ENCODE data around the gene MAGEB4. TPM values are rescaled to one million over a fixed set of nuclear protein-coding genes. Genes with fewer than 3 reads are reported as not detected.
"Not testable (repeated sequence)": the region's sequence is repeated elsewhere in the genome, so short reads cannot be mapped to it uniquely, and the experiment has no call there.

Gene MAGEB4
- not detected for total RNA-seq
- long read RNA-seq: 0 reads

DNA sequence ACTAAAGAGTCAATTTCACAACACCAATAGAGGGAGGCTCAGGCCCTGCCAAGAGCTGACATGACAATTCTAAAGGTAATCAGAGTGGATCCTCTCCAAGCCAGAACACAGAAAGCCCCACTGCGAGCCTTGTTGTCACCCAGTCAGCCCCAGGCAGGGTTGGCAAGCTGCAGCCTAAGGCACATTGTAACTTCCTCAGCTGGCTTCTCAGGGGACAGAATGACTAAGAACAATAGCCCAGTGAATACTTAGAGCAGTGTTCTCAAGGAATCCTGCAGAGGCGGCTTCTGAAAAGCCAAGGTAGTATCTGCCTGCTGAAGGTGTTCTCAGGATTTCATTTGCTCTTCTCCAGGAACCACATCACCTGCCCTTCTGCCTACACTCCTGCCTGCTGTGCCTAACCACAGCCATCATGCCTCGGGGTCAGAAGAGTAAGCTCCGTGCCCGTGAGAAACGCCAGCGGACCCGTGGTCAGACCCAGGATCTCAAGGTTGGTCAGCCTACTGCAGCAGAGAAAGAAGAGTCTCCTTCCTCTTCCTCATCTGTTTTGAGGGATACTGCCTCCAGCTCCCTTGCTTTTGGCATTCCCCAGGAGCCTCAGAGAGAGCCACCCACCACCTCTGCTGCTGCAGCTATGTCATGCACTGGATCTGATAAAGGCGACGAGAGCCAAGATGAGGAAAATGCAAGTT lies at the start of gene MAGEB4:
Gene MAGEB4 (plus strand): TSS at position 277 of the 692 bp plus-strand sequence. CDS start 136 bp downstream, at position 413.
- ATAC-seq (ENCODE audit: poor library complexity): no peak
- intact Hi-C loops (cut with DNase I): no loop called here
- no peak for DNase-seq

- ATAC-seq (ENCODE audit: poor library complexity); intact Hi-C loops (cut with DNase I); DNase-seq: not testable (repeated sequence)
Observed at GRCh38 chrX:30193910-30194309, 47.9 kb upstream of the MAGEB4 start.

DNA sequence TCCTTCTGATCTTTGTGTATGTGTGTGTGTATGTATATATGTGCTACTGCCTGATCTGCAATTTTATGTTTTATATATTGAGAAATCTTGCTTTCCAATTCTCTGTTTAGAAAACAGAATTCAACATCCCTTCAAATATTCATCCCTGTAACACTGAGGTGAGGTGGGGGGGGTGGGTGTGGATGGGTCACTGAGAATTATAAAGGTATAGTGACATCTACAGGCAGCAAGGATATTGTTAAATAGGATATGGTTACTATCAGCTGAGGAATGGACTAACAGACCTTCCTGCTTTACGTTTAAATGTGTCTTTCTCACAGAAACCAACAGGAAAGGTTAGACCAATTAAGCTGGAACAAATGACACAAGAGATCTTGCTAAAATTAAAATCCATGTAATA lies 45.5 kb upstream of the MAGEB4 start:
- intact Hi-C loops (cut with DNase I): no loop called here
- no peak for ATAC-seq (ENCODE audit: poor library complexity)
- no peak for DNase-seq

DNA sequence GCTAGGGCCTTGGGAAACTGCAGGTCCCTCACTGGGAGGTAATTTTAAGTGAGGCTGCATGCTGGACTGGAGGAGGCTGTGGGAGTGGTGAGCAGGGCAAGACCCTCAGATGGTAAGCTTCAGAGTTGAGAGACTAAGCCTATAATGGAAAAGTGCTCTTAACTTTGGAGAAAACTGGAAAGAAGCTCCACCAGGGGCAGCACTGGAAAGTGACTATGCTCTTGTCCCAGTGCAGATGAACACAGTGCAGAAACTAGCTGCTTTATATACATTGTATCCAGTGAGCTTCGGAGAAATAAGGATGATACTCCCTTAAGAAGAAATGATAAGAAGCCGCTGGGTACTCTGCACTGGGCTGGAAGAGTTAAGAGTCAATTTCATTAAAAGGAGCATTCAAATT lies 29.6 kb upstream of the MAGEB4 start:
- intact Hi-C loops (cut with DNase I): no loop called here
- ATAC-seq (ENCODE audit: poor library complexity): no peak

GRCh38 chrX:30215357-30215843 lies 26.4 kb upstream of the MAGEB4 start, which contains the start of gene MAGEB2:
MAGEB2 (plus strand) TSS chrX:30215563; CDS start chrX:30218581, 3,018 bp downstream.
- ATAC-seq (ENCODE audit: poor library complexity) (no peak), DNase-seq (no peak)
- intact Hi-C loops (cut with DNase I): no loop called here

More for the DNA sequence above, 29.6 kb upstream of the MAGEB4 start:
- DNase-seq: no peak

DNA sequence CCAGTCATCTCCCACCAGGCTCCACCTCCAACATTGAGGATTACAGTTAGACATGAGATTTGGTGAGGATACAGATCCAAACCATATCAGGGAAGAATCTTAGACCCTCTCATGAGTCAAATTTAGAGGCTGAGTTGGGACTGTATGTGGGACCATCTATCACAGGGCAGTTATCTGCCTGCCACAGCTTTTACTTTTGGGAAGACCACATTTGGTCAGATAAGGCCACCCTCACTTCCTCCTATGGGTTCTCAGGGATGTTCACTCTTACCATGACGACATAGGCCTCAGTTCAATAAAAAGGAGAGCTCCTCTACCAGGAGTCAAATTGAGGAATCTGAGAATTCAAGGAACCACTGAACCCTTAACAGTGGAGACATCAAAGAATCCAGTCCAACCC lies 24.3 kb upstream of the MAGEB4 start:
- no peak for ATAC-seq (ENCODE audit: poor library complexity)

GRCh38 chrX:30219372-30219771 lies 22.4 kb upstream of the MAGEB4 start:
- ATAC-seq (ENCODE audit: poor library complexity) (no peak), DNase-seq (no peak)
- intact Hi-C loops (cut with DNase I): no loop called here

More for the DNA sequence above, 24.3 kb upstream of the MAGEB4 start:
- intact Hi-C loops (cut with DNase I): no loop called here
- DNase-seq: no peak

DNA sequence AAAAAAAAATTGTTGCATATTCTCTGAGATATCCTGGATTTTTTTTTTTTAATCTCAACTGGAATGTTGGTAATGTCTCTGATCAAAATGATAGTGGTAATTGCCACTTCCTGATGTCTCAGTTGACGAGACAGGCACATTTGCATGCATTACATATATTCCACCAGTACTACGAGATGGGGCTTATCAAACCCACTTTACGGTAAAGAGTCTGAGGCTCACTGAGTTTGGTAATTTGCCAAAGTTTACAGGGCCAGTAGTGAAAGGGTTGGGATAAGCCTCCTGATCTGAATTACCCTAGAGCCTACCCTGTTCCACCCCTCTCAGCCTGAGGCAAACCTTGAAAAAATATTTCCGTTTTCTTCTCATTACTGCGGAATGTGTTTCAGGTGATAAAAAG lies 21.1 kb upstream of the MAGEB4 start:
- DNase-seq (no peak), ATAC-seq (ENCODE audit: poor library complexity) (no peak)
- intact Hi-C loops (cut with DNase I): no loop called here

DNA sequence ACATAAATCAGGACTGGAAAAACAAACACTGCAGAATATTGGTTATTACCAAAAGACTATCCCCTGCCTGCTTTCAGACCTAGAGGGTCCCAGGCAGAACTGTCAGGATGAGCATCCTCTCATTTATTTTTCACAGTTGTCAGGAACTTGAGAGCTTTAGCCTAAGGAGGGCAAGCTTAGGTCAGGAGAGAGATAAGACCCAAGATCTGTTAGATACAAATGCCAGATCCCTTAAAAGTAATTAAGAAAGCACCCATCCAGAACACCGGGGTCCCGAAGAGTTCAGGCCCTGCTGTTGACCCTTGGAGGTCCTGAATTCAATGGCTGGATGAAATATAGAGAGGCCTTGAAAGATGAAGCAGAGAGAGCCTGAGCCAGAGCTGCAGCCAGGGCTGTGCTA lies 17.3 kb upstream of the MAGEB4 start:
- intact Hi-C loops (cut with DNase I): no loop called here
- ATAC-seq (ENCODE audit: poor library complexity) (no peak), DNase-seq (no peak)

- ATAC-seq (ENCODE audit: poor library complexity) (no peak), DNase-seq (no peak)
- intact Hi-C loops (cut with DNase I): no loop called here
Observed at GRCh38 chrX:30228526-30228925, 13.3 kb upstream of the MAGEB4 start.

DNA sequence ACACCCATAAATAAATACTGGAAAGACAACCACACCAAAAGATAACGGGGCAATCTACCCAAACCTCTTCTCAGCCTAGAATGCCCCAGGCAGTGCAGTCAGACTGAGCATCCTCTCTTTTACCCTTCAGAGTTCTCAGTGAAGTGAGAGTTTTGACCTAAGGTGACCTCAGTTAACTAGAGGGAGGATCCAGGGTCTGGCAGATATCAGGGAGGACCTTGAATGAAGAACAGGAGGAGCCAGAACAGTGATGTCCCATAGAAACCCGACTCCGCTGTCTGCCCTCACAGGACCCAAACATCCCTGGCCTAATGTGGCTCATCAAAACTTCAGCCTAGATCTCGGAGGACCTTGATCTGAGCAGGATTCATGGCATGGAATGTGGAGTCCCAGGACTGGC lies 11.4 kb upstream of the MAGEB4 start, which contains the start of gene MAGEB3:
Gene MAGEB3 (plus strand): TSS at position 263 of the 400 bp plus-strand sequence. CDS start 5,268 bp downstream, outside the sequence.
- DNase-seq: no peak
- no peak for ATAC-seq (ENCODE audit: poor library complexity)
- intact Hi-C loops (cut with DNase I): no loop called here

GRCh38 chrX:30246769-30247489 lies 5.1 kb downstream of the MAGEB4 start, which contains the start of gene MAGEB1:
MAGEB1 (plus strand) TSS chrX:30247146; CDS start chrX:30250494, 3,348 bp downstream.
- no peak for DNase-seq
- intact Hi-C loops (cut with DNase I): no loop called here
- no peak for ATAC-seq (ENCODE audit: poor library complexity)

DNA sequence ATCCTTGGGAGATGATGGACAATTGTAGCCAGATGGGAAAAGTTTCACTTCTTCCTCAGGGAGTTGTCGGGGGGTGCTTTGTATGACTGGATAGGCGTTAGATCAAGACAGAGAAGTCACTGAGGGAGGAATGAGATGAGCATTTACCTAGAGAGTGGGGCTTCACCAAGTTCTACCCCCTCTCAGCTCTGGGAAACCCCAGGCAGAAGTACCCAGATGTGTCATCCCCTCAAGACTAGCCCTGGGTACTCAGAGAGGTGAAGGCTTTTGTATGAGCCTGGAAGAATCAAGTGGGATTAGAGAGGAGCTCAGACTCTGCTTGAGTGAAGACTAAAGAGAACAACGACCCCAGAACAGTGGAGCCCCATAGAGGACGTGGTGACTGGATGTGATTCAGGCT lies 7.1 kb downstream of the MAGEB4 start:
- ATAC-seq (ENCODE audit: poor library complexity): no peak
- no peak for DNase-seq
- intact Hi-C loops (cut with DNase I): no loop called here

DNA sequence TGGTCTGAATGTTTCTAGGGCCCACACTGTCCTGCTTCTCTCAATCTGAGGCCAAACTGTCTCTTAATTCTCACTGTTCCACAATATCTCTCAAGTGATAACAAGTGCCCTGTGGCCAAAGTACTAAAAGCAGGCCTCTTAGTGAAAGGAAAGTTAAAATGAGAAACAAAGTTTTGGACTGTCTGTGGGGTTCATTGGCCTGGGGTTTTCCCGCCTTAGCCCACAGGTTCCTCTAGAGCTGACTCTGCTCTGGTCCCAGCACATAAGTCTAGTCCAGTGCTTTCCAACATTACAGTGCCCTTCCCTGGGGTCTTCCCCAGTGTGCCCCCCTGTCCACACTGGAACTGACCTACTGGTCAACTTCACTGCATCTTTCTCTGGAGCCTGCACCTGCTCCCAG lies 11.5 kb downstream of the MAGEB4 start:
- no peak for ATAC-seq (ENCODE audit: poor library complexity)
- intact Hi-C loops (cut with DNase I): no loop called here
- DNase-seq: no peak

DNA sequence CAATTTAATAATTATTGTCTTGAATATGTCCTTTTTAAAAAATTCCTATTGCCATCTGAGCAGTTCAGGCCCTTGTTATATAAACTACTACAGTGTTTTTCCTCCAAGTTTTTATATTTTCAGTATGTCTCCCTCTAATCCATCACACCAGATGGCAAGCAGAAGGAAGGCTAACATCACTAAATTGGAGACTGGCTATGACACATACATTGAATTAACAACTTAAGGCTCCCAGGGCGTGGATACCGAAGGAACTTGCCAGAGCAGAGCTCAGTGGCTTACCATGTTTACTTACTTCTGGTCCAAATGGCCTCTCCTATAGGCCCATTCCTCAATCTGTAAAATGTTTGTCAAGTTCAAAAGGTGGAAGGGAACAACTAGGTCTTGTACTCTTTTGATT lies 18.1 kb downstream of the MAGEB4 start:
- ATAC-seq (ENCODE audit: poor library complexity): no peak
- intact Hi-C loops (cut with DNase I): no loop called here
- DNase-seq: no peak

DNA sequence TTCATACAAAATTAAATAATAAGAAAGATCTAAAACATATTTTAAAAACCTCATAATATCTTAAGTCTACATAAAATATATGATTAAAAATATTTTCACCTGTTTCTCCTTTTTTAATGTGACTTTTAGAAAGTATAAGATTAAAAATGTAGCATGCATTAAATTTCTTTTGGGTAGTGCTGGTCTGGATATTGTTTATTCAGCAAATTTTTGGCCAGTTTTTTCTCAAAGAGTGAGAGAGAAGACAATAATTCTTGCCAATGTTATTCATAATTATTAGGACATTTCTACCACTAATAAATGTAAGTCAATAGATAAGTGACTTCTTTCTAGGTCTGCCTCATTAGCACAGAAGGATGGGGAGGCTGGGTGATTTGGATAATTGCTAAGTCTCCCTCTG lies 19.2 kb downstream of the MAGEB4 start:
- intact Hi-C loops (cut with DNase I): no loop called here
- ATAC-seq (ENCODE audit: poor library complexity) (no peak), DNase-seq (no peak)

DNA sequence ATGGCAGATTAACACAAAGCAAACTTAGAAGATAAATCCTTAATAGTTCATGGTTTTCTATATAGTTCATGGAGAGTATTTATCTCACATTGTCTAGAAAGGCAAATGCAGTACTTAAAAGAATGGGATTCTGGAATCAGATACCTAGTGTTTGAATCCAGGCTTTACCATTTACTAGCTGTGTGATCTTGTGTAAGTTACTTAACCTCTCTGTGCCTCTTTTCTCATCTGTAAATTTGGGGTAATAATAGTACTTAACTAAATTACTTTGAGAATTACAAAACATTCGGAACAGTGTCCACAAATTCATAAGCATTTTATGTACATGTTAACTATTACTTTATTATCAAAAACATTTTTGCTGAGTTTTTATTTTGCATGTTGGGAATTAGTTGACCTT lies 21.0 kb downstream of the MAGEB4 start:
- intact Hi-C loops (cut with DNase I): no loop called here
- DNase-seq (no peak), ATAC-seq (ENCODE audit: poor library complexity) (no peak)

- intact Hi-C loops (cut with DNase I): loop anchor here (10.0 kb wide), 1 partner anchor 234 kb away; no protein-coding TSS in a partner anchor
- DNase-seq: no peak
- no peak for ATAC-seq (ENCODE audit: poor library complexity)
Observed at GRCh38 chrX:30270639-30271038, 28.8 kb downstream of the MAGEB4 start.

DNA sequence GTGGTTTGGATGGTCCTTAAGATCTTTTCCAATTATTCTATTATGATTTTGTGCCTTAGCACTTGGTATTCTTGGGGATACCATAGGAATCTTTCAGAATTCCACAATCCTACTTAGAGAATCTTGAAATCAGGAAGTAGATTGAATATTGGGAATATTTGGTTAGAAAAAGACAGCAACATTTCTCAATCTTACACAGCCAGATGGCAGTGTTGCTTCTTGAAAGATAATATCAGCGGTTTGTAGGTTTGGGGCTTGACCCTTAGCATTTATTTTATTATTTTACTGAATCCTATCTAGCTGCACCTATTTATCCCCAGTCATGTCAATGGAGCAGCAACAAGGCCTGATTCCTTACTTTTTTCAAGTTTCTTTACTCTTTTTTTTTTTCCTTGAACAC lies 33.7 kb downstream of the MAGEB4 start:
- intact Hi-C loops (cut with DNase I): loop anchor here (10.0 kb wide), 1 partner anchor 229 kb away; no protein-coding TSS in a partner anchor
- DNase-seq (no peak), ATAC-seq (ENCODE audit: poor library complexity) (no peak)

DNA sequence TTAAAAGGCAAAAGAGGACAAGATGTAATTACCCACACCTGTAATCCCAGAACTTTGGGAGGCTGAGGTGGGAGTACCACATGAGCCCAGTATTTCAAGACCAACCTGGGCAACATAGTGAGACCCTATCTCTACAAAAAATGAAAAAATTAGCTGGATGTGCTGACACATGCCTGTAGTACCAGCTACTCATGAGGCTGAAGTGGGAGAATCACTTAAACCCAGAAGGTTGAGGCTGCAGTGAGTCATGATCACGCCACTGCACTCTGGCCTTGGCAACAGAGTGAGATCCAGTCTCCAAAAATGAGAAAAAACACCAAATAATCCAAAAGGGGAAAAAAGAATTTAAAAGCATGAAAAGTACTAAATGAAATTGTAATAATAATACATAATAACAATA lies 36.6 kb downstream of the MAGEB4 start:
- ATAC-seq (ENCODE audit: poor library complexity): no peak
- no peak for DNase-seq
- intact Hi-C loops (cut with DNase I): loop anchor here (10.0 kb wide), 1 partner anchor 226 kb away; no protein-coding TSS in a partner anchor
